ENCODE measurements around the gene COL5A1. TPM values are rescaled to one million over a fixed set of nuclear protein-coding genes. Genes with fewer than 3 reads are reported as not detected.
"Not testable (repeated sequence)": the region's sequence is repeated elsewhere in the genome, so short reads cannot be mapped to it uniquely, and the experiment has no call there.

COL5A1 gene
- total RNA-seq, 4 donors from 2014 or later, result 13.3 to 55.0 (median 27.0) TPM

DNA sequence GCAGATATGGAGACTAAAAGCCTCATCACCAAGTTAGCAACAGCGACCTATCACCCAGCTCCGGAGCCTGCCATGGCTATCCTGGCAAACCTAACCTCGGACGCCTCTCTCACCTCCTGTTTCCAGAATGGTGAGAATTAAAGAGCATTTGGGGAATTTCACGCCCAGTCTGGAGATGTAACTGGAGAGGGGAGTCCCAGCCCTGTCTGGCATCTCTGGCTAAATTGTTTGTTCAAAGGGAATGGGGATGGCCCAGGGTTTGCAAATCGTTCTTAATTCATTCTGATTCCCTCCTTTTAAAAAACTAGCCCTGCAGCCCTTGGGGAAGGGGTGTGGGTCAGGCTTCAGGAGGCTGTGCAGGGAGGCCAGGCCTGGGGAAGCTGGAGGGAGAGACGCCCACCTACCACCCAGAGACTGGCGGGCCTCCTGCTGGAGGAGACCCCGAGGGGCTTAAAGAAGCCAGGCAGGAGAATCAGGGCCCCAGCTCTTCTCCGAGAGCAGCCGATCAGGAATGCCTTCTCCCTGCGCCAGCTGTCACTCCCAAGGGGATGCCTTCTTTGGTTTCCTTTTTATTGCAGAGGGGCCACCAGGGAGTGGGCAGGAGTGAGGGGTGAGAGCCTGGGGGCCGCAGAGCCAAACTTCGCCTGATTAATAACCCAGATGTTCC, 964 bp upstream of the COL5A1 start:
- DNase-seq (ENCODE audit: low spot score) (no peak), ATAC-seq (ENCODE audit: low FRiP score) (no peak)
- TF ChIP-seq, protein P1, sequence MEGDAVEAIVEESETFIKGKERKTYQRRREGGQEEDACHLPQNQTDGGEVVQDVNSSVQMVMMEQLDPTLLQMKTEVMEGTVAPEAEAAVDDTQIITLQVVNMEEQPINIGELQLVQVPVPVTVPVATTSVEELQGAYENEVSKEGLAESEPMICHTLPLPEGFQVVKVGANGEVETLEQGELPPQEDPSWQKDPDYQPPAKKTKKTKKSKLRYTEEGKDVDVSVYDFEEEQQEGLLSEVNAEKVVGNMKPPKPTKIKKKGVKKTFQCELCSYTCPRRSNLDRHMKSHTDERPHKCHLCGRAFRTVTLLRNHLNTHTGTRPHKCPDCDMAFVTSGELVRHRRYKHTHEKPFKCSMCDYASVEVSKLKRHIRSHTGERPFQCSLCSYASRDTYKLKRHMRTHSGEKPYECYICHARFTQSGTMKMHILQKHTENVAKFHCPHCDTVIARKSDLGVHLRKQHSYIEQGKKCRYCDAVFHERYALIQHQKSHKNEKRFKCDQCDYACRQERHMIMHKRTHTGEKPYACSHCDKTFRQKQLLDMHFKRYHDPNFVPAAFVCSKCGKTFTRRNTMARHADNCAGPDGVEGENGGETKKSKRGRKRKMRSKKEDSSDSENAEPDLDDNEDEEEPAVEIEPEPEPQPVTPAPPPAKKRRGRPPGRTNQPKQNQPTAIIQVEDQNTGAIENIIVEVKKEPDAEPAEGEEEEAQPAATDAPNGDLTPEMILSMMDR (IDR thresholded peaks at IDR 0.05), result no peak

- DNase-seq (ENCODE audit: low spot score) (no peak), ATAC-seq (ENCODE audit: low FRiP score) (no peak)
- TF ChIP-seq, protein P1 (IDR thresholded peaks at IDR 0.05), result no peak
These were observed 384 bp downstream of the COL5A1 start for GRCh38 chr9:134641990-134642384.

DNA sequence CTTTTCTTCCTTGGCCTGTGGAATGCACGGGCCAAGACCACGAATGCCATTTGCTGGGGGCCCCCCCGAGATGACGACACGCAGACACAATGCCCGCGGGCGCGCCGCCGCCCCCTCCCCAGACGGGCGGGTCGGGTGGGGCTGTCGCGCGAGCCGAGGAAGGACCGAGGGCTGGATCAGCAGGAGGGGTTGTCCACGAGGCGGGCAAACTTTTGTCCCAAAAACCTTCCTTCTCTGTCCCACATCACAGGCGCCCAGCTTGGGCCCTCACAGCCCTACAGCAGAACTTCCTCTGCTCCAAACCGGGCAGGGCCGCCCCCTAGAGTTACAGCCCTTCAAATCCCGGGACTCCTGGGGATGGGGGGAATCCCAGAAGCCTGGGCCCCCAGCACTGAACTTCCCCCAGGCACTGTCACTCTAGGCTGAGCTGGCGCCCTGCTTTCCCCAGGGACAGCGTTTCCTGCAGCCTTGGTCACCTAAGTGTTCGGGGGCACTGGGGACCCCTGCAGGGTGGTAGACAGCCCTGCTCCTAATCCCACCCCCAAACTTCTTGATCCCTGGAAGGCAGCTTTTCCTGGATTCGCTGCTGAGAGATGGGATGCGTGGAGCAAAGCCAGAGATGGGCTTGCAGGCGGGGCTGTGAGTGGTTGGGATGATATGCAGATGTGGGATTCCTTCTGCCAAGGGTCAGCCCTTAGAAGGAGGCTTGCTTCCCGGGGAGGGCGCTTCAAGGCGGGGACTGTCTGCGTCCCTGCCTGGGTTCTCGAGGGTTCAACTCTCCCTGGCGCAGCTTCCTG, 980 bp downstream of the COL5A1 start:
- ATAC-seq (ENCODE audit: low FRiP score) (peak; percentile 21), DNase-seq (ENCODE audit: low spot score) (no peak)
- TF ChIP-seq, protein P1 (IDR thresholded peaks at IDR 0.05), result no peak

GRCh38 chr9:134643222-134643671, 1.6 kb downstream of the COL5A1 start:
- ATAC-seq (ENCODE audit: low FRiP score) (no peak), DNase-seq (ENCODE audit: low spot score) (no peak)
- TF ChIP-seq, protein P1 (IDR thresholded peaks at IDR 0.05), result no peak

DNA sequence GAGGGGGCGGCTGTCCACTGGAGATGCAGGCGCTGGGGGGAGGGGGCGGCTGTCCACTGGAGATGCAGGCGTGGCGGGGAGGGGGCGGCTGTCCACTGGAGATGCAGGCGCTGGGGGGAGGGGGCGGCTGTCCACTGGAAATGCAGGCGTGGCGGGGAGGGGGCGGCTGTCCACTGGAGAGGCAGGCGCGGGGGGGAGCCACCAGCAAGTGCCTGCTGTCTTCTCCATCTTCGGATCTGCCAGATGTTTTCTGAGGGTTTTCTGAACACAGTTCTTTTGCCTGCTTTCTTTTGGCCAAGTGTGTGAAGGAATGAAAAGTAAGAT, 2.8 kb downstream of the COL5A1 start:
- not testable (repeated sequence) for ATAC-seq (ENCODE audit: low FRiP score); DNase-seq (ENCODE audit: low spot score)

GRCh38 chr9:134644725-134645606, 3.4 kb downstream of the COL5A1 start:
- DNase-seq (ENCODE audit: low spot score) (peak; percentile 79), ATAC-seq (ENCODE audit: low FRiP score) (peak; percentile 80)
- TF ChIP-seq, protein P1 (IDR thresholded peaks at IDR 0.05), result no peak
